ENCODE measurements around the gene SCARB1.

The SCARB1 gene

DNA sequence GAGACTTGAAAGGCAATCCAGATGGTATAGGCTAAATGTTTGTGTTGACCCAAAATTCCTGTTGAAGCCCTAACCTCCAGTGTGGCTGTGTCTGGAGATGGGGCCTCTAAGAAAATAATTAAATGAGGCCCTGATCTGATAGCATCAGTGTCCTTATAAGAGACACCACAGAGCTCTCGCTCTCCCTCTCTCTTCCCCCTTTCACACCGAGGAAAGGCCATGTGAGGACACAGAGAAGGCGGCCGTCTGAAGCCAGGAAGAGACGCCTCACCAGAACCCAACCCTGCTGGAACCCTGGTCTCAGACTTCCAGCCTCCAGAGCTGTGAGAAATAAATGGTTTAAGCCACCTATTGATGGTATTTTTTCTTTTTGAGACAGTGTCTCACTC lies 87.5 kb downstream of the SCARB1 start:
- H3K4me1 ChIP-seq (ENCODE audit: control insufficient read depth, insufficient read depth, low read length) = no peaks in the 10 kb centered on the region
- H3K27me3 ChIP-seq (ENCODE audit: control insufficient read depth, insufficient read depth, low read length) = peaks cover 11% of the 10 kb centered on the region
- no peak overlapping the region for H3K4me3 ChIP-seq (ENCODE audit: low read depth, low read length)
- H3K9me3 ChIP-seq (ENCODE audit: control insufficient read depth, insufficient read depth, low read length) = no peaks in the 10 kb centered on the region
- no peaks in the 10 kb centered on the region for H3K36me3 ChIP-seq (ENCODE audit: control insufficient read depth, insufficient read depth, low read length)
- H3K27ac ChIP-seq (ENCODE audit: low read depth, low read length) = no peak overlapping the region
- no peak overlapping the region for H3K9ac ChIP-seq (ENCODE audit: low read depth, low read length)

DNA sequence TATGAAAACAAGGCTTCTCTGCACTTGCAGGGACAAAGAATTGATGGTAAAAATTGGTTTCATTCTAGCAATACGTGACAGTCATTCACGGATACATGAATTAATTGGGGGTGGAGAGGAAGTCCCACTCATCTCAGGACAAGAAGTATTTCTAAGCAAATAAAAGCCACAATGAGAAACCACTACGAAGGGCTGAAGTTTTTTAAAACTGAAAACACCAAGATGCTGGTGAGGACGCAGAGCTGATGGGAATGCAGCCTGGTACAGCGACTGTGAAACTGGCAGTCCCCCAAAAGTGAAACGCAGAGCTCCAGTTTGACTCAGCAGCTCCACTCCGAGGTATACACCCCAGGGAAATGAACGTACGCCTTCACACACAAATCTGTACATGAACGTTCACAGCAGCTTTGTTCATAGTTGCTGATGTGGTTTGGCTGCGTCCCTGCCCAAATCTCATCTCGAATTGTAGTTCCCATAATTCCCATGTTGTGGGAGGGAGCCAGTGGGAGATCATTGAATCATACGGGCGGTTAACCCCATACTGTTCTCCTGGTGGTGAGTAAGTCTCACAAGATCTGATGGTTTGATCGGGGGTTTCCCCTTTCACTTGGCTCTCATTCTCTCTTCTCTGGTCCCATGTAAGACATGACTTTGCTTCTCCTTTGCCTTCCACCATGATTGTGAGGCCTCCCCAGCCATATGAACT lies 89.0 kb downstream of the SCARB1 start:
- no peaks in the 10 kb centered on the region for H3K4me1 ChIP-seq (ENCODE audit: control insufficient read depth, insufficient read depth, low read length)
- peaks cover 13% of the 10 kb centered on the region for H3K27me3 ChIP-seq (ENCODE audit: control insufficient read depth, insufficient read depth, low read length)
- no peaks in the 10 kb centered on the region for H3K36me3 ChIP-seq (ENCODE audit: control insufficient read depth, insufficient read depth, low read length)
- H3K4me3 ChIP-seq (ENCODE audit: low read depth, low read length) = no peak overlapping the region
- no peaks in the 10 kb centered on the region for H3K9me3 ChIP-seq (ENCODE audit: control insufficient read depth, insufficient read depth, low read length)
- no peak overlapping the region for H3K27ac ChIP-seq (ENCODE audit: low read depth, low read length)
- H3K9ac ChIP-seq (ENCODE audit: low read depth, low read length) = no peak overlapping the region

DNA sequence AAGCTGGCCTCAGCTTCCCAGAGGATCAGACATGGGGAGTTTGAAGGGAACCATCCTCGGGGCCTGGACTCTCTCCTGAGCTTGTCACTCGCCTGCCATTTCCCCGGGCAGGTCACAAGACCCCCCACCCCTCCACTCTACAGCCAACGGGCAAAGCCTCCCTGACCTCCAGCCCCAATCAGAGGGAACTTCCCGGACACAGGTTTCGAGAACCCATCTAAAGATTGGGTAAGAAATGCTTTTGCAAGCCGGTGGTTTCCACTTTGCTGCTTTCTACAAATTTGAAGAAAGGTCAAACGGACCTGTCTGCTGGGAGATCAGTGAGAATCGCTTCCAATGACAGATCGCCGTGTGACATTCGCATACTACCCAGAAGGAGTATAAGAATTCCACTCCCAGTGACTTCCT lies 89.6 kb downstream of the SCARB1 start:
- Histone ChIP-seq H3K36me3 (ENCODE audit: control insufficient read depth, insufficient read depth, low read length) (no peaks in the 10 kb centered on the region), H3K27me3 (ENCODE audit: control insufficient read depth, insufficient read depth, low read length) (peaks cover 13% of the 10 kb centered on the region), H3K4me3 (ENCODE audit: low read depth, low read length) (no peak overlapping the region), H3K9me3 (ENCODE audit: control insufficient read depth, insufficient read depth, low read length) (no peaks in the 10 kb centered on the region), H3K4me1 (ENCODE audit: control insufficient read depth, insufficient read depth, low read length) (no peaks in the 10 kb centered on the region), H3K9ac (ENCODE audit: low read depth, low read length) (no peak overlapping the region), H3K27ac (ENCODE audit: low read depth, low read length) (no peak overlapping the region)

DNA sequence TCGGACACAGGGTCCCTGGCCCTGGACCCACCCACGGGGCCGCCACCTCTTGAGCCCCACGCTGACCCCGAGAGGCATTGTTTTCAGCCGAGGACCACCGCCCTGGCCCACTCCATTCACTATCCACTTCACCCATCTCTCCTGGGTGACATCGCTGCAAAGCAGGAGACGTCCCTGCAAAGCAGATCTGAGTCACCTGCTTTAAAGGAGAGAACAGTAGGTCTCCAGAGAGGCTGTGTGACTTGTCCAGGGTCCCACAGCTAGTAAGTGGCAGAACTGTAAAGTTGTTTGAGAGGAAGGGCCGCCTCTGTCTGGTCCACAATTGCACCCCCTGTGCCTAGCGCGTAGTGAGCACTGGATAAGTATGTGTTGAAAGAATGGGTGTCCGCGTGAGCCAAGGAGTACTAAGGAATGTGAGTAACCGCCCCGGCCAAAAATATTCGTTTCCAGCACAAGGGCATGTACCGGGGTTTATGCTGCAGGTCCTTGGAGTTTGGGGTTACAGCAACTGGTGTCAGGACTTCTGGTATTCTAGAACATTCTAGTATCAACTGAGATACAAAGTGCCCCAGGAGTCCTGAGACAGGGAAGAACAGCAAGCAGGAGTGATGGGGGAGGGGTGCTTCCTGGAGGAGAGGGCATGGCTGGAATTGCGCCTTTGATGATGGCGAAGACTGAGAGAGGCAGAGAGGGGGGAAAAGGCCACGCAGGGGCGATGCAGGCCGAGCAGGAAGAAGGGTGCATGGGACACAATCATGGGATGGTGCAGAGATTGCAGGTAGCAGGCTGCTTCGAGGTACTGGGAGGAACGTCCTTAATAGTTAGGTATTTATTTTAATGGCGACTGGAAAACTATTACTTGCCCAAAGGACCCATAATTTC lies 91.1 kb downstream of the SCARB1 start:
- Histone ChIP-seq H3K9me3 (ENCODE audit: control insufficient read depth, insufficient read depth, low read length) (no peaks in the 10 kb centered on the region), H3K27me3 (ENCODE audit: control insufficient read depth, insufficient read depth, low read length) (peaks cover 13% of the 10 kb centered on the region), H3K4me1 (ENCODE audit: control insufficient read depth, insufficient read depth, low read length) (no peaks in the 10 kb centered on the region), H3K27ac (ENCODE audit: low read depth, low read length) (no peak overlapping the region), H3K36me3 (ENCODE audit: control insufficient read depth, insufficient read depth, low read length) (no peaks in the 10 kb centered on the region), H3K4me3 (ENCODE audit: low read depth, low read length) (no peak overlapping the region), H3K9ac (ENCODE audit: low read depth, low read length) (no peak overlapping the region)

DNA sequence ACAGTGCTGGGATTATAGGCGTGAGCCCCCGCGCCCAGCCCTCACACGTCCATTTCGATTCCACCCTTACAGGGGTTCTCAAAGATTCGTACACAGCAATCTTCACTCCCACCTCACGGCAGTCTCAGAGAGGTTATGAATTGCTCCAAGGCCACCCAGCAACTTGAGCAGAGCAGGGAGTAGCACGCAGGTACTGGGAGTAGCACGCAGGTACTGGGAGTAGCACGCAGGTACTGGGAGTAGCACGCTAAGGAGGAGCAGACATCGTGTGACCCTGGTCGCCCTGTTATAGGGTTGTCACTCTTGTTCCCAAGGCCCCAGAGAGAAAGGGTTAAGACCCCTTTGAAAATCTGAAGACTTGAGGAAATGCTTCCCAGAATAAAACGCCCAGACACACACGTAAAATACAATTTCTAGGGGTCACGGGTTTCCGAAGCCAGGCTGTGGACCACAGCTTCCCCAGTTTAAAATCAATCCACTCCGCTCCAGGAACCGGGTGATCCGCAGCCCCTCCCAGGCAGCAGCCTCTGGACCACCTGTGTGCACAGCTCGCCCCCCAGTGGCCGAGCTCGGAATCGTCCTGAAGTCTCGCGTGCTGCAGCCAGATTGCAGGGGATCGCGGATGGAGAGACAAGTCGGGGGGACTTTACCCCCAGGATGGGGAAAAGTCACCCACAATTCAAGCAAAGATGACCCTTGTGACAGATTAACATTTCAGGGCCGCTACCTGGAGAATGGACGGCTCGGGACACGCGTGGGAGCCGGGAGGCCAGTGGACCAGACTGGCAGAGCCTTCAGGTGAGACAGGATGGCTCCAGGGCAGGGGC lies 92.0 kb downstream of the SCARB1 start:
- no peaks in the 10 kb centered on the region for H3K4me1 ChIP-seq (ENCODE audit: control insufficient read depth, insufficient read depth, low read length)
- H3K36me3 ChIP-seq (ENCODE audit: control insufficient read depth, insufficient read depth, low read length) = no peaks in the 10 kb centered on the region
- H3K9ac ChIP-seq (ENCODE audit: low read depth, low read length) = no peak overlapping the region
- no peak overlapping the region for H3K27ac ChIP-seq (ENCODE audit: low read depth, low read length)
- H3K4me3 ChIP-seq (ENCODE audit: low read depth, low read length) = no peak overlapping the region
- H3K9me3 ChIP-seq (ENCODE audit: control insufficient read depth, insufficient read depth, low read length) = no peaks in the 10 kb centered on the region
- peaks cover 13% of the 10 kb centered on the region for H3K27me3 ChIP-seq (ENCODE audit: control insufficient read depth, insufficient read depth, low read length)

DNA sequence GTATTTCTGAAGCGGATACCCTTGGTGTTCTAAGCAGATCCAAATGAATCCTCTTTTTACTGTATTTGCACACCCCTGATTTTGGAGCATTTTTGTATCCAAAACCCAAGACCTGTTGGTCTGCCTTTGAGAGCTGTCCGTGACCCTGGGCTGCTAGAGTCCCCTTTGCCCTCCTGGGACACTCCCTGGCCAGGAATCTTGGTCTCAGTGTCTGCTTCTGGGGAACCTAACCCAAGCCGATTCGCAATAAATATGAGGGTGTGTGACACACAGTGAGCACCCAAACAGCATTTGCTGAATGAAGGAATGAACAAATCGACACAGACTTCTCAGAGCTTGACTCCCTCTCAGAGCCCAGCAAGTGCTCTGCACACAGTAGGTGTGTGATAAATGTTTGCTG lies 92.9 kb downstream of the SCARB1 start:
- no peak overlapping the region for H3K27ac ChIP-seq (ENCODE audit: low read depth, low read length)
- peaks cover 13% of the 10 kb centered on the region for H3K27me3 ChIP-seq (ENCODE audit: control insufficient read depth, insufficient read depth, low read length)
- no peak overlapping the region for H3K4me3 ChIP-seq (ENCODE audit: low read depth, low read length)
- no peak overlapping the region for H3K9ac ChIP-seq (ENCODE audit: low read depth, low read length)
- H3K9me3 ChIP-seq (ENCODE audit: control insufficient read depth, insufficient read depth, low read length) = no peaks in the 10 kb centered on the region
- no peaks in the 10 kb centered on the region for H3K4me1 ChIP-seq (ENCODE audit: control insufficient read depth, insufficient read depth, low read length)
- no peaks in the 10 kb centered on the region for H3K36me3 ChIP-seq (ENCODE audit: control insufficient read depth, insufficient read depth, low read length)

DNA sequence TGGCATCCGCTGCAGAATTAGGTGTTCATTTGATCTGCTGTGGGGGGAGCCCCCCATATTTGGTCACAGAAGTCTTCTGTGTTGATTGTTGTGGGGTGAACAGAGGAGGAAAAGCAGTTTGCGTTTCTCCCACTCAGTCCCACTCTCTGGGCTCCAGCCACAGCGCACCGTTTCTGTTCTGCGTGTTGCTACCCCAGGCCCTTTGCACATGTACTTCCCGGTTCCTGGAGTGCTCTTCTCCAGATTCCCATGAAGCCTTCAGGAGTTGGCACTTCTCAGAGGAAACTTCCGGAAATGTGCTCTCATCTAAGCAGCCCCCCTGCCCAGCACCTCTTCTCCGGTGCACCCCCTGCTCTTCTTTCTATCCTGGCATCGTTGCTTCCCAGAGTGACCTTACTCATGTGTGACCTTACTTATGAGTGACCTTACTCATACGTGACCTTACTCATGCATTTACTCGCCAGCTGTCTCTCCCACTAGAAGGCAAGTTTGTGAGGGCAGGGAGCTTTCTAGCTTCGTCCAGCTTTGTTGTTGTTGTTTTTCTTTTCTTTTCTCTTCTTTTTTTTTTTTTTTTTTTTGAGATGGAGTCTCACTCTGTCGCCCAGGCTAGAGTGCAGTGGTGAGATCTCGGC lies 93.7 kb downstream of the SCARB1 start:
- peaks cover under 1% of the 10 kb centered on the region; the same call in 1 of the 2 replicates for H3K9me3 ChIP-seq (ENCODE audit: control insufficient read depth, insufficient read depth, low read length)
- H3K36me3 ChIP-seq (ENCODE audit: control insufficient read depth, insufficient read depth, low read length) = no peaks in the 10 kb centered on the region
- H3K27ac ChIP-seq (ENCODE audit: low read depth, low read length) = no peak overlapping the region
- no peaks in the 10 kb centered on the region for H3K4me1 ChIP-seq (ENCODE audit: control insufficient read depth, insufficient read depth, low read length)
- no peak overlapping the region for H3K4me3 ChIP-seq (ENCODE audit: low read depth, low read length)
- H3K9ac ChIP-seq (ENCODE audit: low read depth, low read length) = no peak overlapping the region
- H3K27me3 ChIP-seq (ENCODE audit: control insufficient read depth, insufficient read depth, low read length) = peaks cover 13% of the 10 kb centered on the region

DNA sequence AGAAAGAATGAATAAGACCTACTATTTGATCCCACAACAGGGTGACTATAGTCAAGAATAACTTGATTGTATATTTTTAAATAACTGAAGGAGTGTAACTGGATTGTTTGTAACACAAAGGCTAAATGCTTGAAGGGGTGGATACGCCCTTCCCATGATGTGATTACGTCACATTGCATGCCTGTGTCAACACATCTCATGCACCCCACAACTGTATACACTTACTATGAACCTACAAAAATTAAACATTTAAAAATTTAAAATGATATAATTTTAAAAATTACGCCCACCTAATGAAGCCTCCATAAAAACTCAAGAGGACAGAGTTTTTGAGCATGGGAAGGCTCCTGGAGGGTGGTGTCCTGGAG lies 94.5 kb downstream of the SCARB1 start:
- H3K9ac ChIP-seq (ENCODE audit: low read depth, low read length) = no peak overlapping the region
- H3K9me3 ChIP-seq (ENCODE audit: control insufficient read depth, insufficient read depth, low read length) = peaks cover 9% of the 10 kb centered on the region
- no peak overlapping the region for H3K4me3 ChIP-seq (ENCODE audit: low read depth, low read length)
- no peaks in the 10 kb centered on the region for H3K4me1 ChIP-seq (ENCODE audit: control insufficient read depth, insufficient read depth, low read length)
- no peak overlapping the region for H3K27ac ChIP-seq (ENCODE audit: low read depth, low read length)
- H3K36me3 ChIP-seq (ENCODE audit: control insufficient read depth, insufficient read depth, low read length) = no peaks in the 10 kb centered on the region
- H3K27me3 ChIP-seq (ENCODE audit: control insufficient read depth, insufficient read depth, low read length) = peaks cover 13% of the 10 kb centered on the region

DNA sequence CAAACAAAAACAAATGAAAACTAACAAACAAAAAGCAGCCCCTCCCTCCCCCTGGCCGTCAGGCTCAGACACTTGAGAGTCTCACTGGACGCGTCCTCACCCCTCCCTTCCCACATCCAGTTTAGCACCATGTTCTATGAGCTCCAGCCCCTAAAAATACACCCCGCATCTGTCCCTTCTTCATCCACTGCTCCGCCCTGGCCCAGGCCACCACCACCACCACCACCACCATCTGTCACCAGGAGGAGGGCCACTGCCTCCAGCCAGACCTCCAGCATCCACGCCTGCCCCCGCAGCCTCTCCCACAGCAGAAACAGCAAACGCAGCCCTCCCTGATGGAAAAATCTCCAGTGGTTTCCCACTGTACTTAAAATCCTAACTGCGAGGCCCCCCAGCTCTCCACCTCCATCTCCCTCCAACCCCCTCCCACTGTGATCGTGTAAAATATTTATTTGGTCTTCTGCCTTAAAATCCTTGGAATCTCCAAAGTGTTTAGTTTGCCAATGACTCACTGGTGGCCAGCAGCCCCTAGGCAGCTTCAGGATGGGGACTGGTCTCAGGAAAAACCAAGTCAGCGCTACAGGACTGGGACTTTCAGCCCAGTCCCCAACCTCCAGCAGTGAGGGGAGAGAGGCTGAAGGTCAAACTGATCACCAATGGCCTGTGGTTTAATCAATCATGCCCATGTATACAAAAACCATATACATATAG lies 95.1 kb downstream of the SCARB1 start:
- Histone ChIP-seq H3K36me3 (ENCODE audit: control insufficient read depth, insufficient read depth, low read length) (no peaks in the 10 kb centered on the region), H3K9ac (ENCODE audit: low read depth, low read length) (no peak overlapping the region), H3K4me1 (ENCODE audit: control insufficient read depth, insufficient read depth, low read length) (no peaks in the 10 kb centered on the region), H3K27ac (ENCODE audit: low read depth, low read length) (no peak overlapping the region), H3K27me3 (ENCODE audit: control insufficient read depth, insufficient read depth, low read length) (peaks cover 13% of the 10 kb centered on the region), H3K4me3 (ENCODE audit: low read depth, low read length) (no peak overlapping the region), H3K9me3 (ENCODE audit: control insufficient read depth, insufficient read depth, low read length) (peaks cover 10% of the 10 kb centered on the region)

DNA sequence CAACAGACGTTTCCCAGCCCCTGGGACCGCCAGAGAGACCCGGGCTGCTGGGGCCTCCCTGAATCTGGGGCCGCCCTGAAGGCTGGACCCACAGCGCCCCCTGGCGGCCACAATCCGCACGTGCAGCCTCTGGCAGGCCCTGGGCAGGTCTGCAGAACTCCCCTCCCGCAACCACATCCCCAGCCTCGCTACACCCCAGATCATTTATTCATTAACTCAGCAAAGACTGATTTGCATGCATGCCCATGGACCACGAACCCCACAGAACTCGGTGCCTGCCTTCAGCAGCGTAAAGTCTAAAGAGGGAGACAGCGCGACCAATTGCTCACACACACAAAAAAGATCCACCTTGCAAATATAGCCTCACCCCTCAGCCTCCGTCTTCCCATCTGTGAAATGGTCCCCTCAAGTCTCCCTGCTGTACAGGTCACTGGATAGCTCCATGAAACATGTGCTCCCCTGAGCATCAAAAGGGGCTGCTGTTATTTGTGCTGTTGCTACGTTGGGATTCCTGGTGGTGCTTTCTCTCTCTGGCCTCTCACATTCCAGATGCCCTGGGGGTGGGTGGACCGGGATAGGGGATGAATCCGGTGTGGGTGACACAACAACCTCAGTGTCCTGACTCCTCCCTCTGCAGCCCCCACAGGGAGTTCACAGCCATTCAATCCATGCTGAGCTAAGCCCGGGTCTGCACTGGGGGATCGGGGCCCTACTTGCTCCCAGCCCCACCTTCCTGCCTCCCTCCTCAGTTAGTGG lies 96.4 kb downstream of the SCARB1 start:
- H3K9ac ChIP-seq (ENCODE audit: low read depth, low read length) = no peak overlapping the region
- H3K27ac ChIP-seq (ENCODE audit: low read depth, low read length) = no peak overlapping the region
- peaks cover 10% of the 10 kb centered on the region for H3K27me3 ChIP-seq (ENCODE audit: control insufficient read depth, insufficient read depth, low read length)
- no peak overlapping the region for H3K4me3 ChIP-seq (ENCODE audit: low read depth, low read length)
- no peaks in the 10 kb centered on the region for H3K4me1 ChIP-seq (ENCODE audit: control insufficient read depth, insufficient read depth, low read length)
- no peaks in the 10 kb centered on the region for H3K36me3 ChIP-seq (ENCODE audit: control insufficient read depth, insufficient read depth, low read length)
- peaks cover 10% of the 10 kb centered on the region for H3K9me3 ChIP-seq (ENCODE audit: control insufficient read depth, insufficient read depth, low read length)
